HFFc6 (cell line): Measurements from ENCODE around the gene IL25. TPM values are rescaled to one million over a fixed set of nuclear protein-coding genes. Genes with fewer than 3 reads are reported as not detected.

ENCODE experiments used
- DNase-seq: peaks from one replicate; pipeline ENCODE4 v3.0.0-alpha.2; 2018
- H3K27ac Mint-ChIP-seq: 2 replicates; pipeline ENCODE4 v1.8.0; 2020; ENCODE audit warnings: mild to moderate bottlenecking, mixed read lengths
- H3K27me3 Mint-ChIP-seq: 2 replicates; pipeline ENCODE4 v1.8.0; 2021; ENCODE audit warnings: mild to moderate bottlenecking, moderate library complexity, mixed read lengths; ENCODE audit not compliant: insufficient read depth
- H3K36me3 Mint-ChIP-seq: 2 replicates; pipeline ENCODE4 v1.8.0; 2021; ENCODE audit warnings: low read depth, mixed read lengths
- H3K4me1 Mint-ChIP-seq: 2 replicates; pipeline ENCODE4 v1.8.0; 2020; ENCODE audit warnings: low read depth, mixed read lengths
- H3K4me3 Mint-ChIP-seq: 2 replicates; pipeline ENCODE4 v1.8.0; 2020; ENCODE audit warnings: mild to moderate bottlenecking, moderate library complexity, mixed read lengths
- H3K9me3 Mint-ChIP-seq: 2 replicates; pipeline ENCODE4 v1.8.0; 2020; ENCODE audit warnings: mild to moderate bottlenecking, mixed read lengths
- CTCF ChIP-seq: fragments of 200-600 bp; sonication (generic); IDR thresholded peaks from 2 replicates; pipeline ENCODE4 v1.5.0; 2021; ENCODE audit warnings: antibody characterized with exemption, mild to moderate bottlenecking
- total RNA-seq, 6 experiments: library from RNA; stranded (reverse); fragmentation: NEBNext Ultra II Directional; extraction: Animal tissue kit (Norgen Biotek cat#: 25700); gene quantifications; 2 replicates in 1 of 6; 3 replicates in 5 of 6; pipeline ENCODE4 v1.2.3, GENCODE V29; 2021

The IL25 gene
- total RNA-seq, 6 experiments from 2014 or later: not detected

GRCh38 chr14:23401291-23401690 lies 28.7 kb downstream of the IL25 start:
- Mint-ChIP-seq H3K36me3 (no peaks in the 10 kb centered on the region), H3K9me3 (no peaks in the 10 kb centered on the region), H3K27ac (no peak overlapping the region), H3K4me3 (no peak overlapping the region), H3K27me3 (peaks cover 71% of the 10 kb centered on the region), H3K4me1 (no peaks in the 10 kb centered on the region)
- no peak for TF ChIP-seq CTCF
- DNase-seq: no peak

GRCh38 chr14:23402296-23403138 lies 29.9 kb downstream of the IL25 start:
- Mint-ChIP-seq H3K4me1 (no peaks in the 10 kb centered on the region), H3K9me3 (no peaks in the 10 kb centered on the region), H3K27me3 (peaks cover 71% of the 10 kb centered on the region), H3K27ac (no peak overlapping the region), H3K4me3 (peak overlapping the region; percentile 50; the same call in 1 of the 2 replicates), H3K36me3 (no peaks in the 10 kb centered on the region)
- no peak for TF ChIP-seq CTCF
- no peak for DNase-seq

GRCh38 chr14:23403139-23403438 lies 30.5 kb downstream of the IL25 start:
- Mint-ChIP-seq H3K4me1 (no peaks in the 10 kb centered on the region), H3K27me3 (peaks cover 75% of the 10 kb centered on the region), H3K4me3 (no peak overlapping the region), H3K9me3 (no peaks in the 10 kb centered on the region), H3K36me3 (no peaks in the 10 kb centered on the region), H3K27ac (no peak overlapping the region)
- DNase-seq: no peak
- TF ChIP-seq CTCF: no peak

GRCh38 chr14:23403908-23404307 lies 31.3 kb downstream of the IL25 start:
- Mint-ChIP-seq H3K4me1 (no peaks in the 10 kb centered on the region), H3K27ac (no peak overlapping the region), H3K9me3 (no peaks in the 10 kb centered on the region), H3K4me3 (no peak overlapping the region), H3K36me3 (no peaks in the 10 kb centered on the region), H3K27me3 (peaks cover 73% of the 10 kb centered on the region)
- TF ChIP-seq CTCF: no peak
- DNase-seq: no peak

- no peaks in the 10 kb centered on the region for H3K4me1 Mint-ChIP-seq
- no peak for TF ChIP-seq CTCF
- H3K27me3 Mint-ChIP-seq: peaks cover 71% of the 10 kb centered on the region
- no peak overlapping the region for H3K27ac Mint-ChIP-seq
- no peak overlapping the region for H3K4me3 Mint-ChIP-seq
- no peaks in the 10 kb centered on the region for H3K9me3 Mint-ChIP-seq
- H3K36me3 Mint-ChIP-seq: no peaks in the 10 kb centered on the region
- no peak for DNase-seq
These were observed 31.8 kb downstream of the IL25 start for GRCh38 chr14:23404331-23404900.
